Sigmoid colon (tissue), 4 donors: Measurements from ENCODE around the gene GREM2.

Source experiments
- CTCF ChIP-seq, 4 experiments: fragments of 450-650 bp in 3 of 4; fragments of 200-600 bp in 1 of 4; IDR thresholded peaks; one replicate each; pipeline ENCODE4 v1.5.1; 2016 to 2019; ENCODE audit warnings: antibody characterized with exemption in 4 of 4, mild to moderate bottlenecking in 3 of 4, moderate library complexity in 2 of 4
- EP300 ChIP-seq, 4 donors: sonication (generic); formaldehyde crosslinking; IDR thresholded peaks; one replicate each; pipeline ENCODE4 v1.6.1; 2017; ENCODE audit warnings: antibody characterized with exemption in 4 of 4
- POLR2A ChIP-seq, 2 donors: fragments of 450-650 bp; IDR thresholded peaks; one replicate each; pipeline ENCODE4 v1.6.1; 2016; ENCODE audit warnings: antibody characterized with exemption in 2 of 2, mild to moderate bottlenecking in 2 of 2, moderate library complexity in 2 of 2
- POLR2AphosphoS5 ChIP-seq, 4 donors: sonication (generic); formaldehyde crosslinking; IDR thresholded peaks; one replicate each; pipeline ENCODE4 v1.6.1; 2017; ENCODE audit warnings: antibody characterized with exemption in 4 of 4

- no peak for TF ChIP-seq POLR2AphosphoS5 (IDR thresholded peaks at IDR 0.05)
- no peak for TF ChIP-seq CTCF (IDR thresholded peaks at IDR 0.05)
- no peak for TF ChIP-seq POLR2A (IDR thresholded peaks at IDR 0.05)
- TF ChIP-seq EP300 (IDR thresholded peaks at IDR 0.05), result no peak
Observed at GRCh38 chr1:240646571-240647240, 34.8 kb upstream of the GREM2 start.
